Suppressor macrophage treated with lipopolysaccharide for 1 hour (primary cell): ENCODE results near the gene KAT8.
"Not testable (repeated sequence)": the region's sequence is repeated elsewhere in the genome, so short reads cannot be mapped to it uniquely, and the experiment has no call there.

ENCODE experiments used
- DNase-seq, 3 donors: peaks; one replicate each; pipeline ENCODE4 v3.0.0-alpha.2; 2020 to 2022

KAT8 gene

DNA sequence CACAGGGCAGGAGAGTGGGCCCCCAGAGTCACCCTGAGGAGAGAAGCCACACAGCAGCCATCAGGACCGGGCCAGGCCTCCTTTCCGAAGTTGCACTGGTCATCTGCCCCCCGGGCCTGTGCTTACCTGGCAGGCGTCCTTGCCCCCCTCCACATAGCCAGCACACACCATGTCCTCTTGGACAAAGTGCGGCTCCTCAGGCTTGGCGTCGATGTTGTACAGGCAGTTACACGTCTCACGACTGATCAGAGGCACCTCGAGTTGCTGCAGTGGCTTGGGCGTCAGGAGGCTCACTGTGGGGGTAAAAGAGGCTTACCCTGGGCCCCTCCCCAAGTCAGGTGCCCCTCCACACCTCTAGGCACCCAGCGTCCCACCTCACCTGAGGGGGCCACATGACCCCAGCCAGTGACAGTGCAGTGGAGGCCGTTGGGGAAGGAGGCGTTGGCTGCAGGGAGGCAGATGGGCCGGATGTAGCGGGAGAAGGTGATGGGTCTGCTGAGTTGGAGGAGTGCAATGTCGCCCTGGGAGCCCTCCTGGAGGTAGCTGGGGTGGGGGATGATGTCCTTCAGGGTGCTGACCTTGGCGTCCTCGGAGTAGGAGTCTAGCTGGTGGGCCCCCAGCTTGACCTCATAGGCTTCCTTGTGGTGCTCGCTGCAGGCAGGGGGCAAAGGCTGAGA lies 15.0 kb downstream of the KAT8 start:
- no peak for DNase-seq

DNA sequence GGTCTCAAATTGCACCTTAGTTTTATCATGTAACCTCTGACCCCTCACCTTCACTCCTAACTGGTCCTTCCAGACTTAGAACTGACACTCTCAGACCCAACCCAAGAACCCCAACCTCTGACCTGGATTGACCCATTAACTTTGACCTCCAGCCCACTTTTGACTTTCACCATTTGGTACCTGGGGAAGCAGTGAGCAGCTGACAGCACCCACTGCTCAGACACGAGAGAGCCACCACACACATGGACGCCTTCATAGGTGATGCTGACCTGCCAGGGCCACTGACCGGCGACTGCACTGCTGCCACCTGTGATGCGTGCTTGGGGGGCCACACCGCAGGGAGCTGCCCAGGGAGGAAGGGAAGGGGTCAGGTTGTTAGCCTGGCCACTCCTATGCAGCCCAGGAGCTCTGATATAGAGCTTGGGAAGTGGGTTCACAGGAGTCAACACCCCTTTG lies 15.6 kb downstream of the KAT8 start:
- DNase-seq = no peak

DNA sequence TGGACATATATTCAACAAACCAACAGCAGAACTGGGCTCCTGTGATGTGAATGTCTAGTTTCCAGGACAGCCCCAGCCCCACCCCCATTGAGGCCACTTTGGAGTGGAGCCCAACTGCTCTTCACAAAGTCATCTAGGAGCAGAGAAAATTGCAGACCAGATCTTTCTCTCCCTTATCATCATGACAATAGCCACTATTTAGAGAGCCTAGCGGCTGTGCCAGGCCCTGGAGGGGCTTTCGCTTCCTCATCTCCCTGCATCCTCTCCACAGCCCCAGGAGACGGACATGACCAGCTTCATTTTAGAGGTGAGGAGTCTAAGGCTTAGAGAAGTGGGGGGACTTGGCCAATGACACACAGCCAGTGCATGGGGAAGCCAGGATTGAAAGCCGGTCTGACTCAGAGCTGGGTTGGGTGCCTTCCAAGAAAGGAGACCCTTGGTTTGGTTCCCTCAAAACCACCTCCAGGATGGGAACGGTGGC lies 16.7 kb downstream of the KAT8 start:
- DNase-seq = peak; percentile 63 to 72 (median 65)

DNA sequence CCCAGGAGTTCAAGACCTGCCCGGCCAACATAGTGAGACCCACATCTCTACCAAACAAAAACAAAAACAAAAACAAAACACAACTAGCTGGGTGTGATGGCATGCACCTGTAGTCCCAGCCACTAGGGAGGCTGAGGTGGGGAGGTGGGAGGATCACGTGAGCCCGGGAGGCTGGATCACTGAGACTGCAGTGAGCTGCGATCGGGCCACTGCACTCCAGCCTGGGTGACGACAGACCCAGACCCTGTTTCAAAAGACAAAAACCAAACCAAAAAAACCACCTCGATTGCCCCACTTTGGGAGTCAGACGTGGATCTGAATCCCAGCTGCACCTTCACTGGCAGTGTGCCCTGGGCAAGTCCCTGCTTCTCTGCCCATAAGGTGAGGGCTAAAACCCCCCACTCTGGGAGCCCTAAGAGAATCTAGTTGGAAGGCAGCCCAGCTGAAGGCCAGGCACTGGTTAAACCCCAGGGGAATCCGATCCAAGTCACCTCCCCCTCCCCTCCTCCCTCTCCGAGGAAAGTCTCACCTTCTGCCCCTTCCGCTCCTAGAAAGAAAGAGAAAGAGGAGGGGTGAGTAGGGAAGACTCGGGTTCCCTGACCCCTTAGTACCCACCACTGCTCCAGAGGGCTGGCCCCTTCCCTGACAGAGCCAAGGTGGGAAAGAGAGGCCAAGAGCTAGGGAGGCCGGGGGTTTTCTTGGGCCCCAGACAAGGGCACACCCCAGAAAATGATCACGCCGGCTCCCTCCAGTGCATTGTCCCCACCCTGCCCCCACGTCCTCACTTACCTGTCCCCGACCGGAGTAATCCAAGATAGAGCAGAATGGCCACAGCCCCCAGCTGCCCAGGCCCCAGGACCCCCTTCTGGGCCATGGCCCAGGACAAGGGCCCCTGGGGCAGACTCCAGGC lies 17.4 kb downstream of the KAT8 start:
- DNase-seq = peak in 1 of 3 donors; percentile 18

DNA sequence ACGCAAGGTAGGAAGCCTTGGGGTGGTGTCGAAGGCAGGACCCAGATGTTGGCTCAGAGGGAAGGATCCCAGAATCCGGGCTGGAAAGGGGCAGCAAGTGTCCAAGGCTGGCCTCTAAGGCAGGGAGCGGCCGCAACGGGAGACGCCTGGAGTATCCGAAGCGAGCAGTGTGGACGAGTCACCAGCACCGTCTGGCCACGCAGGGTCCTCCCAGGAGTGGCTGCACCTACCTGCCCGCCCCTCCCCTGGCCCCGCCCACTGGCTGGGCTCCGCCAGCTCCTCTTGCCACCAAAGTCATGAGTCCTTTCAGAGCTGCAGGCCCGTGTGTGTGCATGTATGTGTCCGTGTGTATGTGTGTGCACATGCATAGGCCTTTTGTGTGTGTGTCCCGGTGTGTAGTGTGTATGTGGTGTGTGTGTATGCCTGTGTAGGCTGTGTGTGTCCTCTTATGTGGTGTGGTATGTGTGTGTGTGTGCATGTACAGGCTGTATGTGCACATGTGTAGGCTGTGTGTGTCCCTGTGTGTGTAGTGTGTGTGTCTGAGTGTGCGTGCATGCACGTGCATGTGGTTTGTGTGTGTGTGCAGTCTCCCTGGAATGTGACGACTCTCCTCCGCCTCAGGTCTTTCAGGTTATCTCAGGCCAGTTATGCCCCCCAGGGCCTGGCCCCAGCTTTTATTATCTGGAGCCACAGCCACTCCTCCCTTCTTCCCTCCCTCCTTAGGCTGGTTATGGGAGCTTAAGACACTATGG lies 18.2 kb downstream of the KAT8 start, which contains the start of gene PRSS8:
Gene PRSS8 (minus strand): TSS at position 193 of the 752 bp plus-strand sequence. CDS start 229 bp downstream, outside the sequence.
- no peak for DNase-seq

DNA sequence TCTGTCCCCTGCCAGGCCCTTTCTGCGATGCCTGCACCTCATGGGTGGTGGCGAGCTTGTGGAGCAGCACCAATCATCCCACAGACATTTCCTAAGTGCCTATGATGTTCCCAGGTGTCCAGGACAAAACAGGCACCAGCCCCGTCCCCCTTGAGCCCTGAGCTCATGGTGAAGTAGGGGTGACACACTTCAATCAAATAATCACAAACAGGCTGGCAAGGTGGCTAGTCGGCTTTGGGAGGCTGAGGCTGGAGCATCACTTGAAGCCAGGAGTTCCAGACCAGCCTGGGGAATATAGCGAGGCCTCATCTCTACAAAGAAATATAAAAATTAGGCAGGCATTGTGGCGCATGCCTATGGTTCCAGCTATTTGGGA lies 18.8 kb downstream of the KAT8 start:
- DNase-seq = no peak

DNA sequence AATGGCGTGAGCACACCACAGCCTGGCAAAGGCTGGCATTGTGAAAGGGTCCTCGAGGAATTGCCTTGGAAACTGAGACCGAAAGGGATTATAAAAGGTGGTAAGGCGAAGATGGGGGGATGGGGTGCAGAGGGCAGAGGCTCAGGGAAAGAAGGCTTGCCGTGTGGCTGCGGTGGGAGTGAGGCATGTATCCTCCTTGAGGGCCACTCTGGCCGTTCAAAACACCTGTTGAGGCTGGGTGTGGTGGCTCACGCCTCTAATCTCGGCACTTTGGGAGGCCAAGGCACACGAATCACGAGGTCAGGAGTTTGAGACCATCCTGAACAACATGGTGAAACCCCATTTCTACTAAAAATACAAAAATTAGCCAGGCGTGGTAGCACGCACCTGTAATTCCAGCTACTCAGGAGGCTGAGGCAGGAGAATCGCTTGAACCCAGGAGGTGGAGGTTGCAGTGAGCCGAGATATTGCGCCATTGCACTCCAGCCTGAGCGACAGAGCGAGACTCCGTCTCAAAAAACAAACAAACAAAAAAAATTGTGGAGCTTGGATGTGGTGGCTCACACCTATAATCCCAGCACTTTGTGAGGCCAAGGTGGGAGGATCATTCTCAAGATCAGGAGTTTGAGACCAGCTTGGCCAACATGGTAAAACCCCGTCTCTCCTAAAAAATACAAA lies 19.5 kb downstream of the KAT8 start:
- DNase-seq = not testable (repeated sequence)

DNA sequence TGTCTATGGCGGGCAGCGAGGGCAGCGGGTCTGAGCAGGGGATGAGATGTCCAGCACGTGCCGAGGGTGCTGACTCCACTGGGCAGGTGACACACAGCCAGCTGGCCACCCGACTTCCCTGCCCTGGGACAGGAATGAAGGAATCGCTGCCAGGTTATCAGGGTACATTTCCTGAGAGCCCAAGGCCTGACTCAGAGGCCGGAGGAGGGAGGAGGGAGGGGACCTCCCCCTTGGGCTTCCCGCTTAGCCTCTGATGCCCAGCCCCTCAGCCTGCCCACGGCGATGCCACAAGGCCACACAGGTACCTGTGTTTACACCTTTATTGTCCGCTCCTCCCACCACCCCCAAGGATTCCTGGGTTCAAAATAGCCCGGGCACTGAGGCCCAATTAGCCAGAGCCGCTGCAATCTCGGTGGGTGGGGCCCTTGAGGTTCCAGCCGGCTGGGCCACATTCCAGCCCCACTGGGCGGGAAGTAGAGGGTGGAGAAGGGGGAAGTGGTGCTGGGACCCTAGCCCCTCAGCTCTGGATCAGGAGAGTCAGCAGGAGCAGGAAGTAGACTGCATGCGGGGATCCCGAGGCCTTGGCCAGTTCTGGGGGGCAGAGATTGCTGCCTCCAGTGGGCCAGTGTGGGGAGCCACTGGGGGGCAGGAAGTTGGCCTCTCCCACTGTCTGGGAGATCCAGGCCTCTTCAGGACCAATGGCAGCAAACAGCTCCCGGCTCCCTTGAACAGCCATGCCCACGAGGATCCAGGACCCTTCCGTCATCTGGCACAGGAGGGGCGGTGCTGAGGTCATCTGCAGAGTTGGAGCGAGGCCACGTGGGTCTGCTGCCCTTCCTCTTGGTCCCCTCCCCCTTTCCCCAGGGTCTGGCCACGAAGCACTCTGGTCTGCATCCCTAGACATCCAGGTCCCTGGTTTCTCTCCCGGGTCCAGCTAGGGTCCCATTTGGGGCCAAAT lies 21.4 kb downstream of the KAT8 start:
- peak; percentile 52 to 69 (median 62) for DNase-seq

DNA sequence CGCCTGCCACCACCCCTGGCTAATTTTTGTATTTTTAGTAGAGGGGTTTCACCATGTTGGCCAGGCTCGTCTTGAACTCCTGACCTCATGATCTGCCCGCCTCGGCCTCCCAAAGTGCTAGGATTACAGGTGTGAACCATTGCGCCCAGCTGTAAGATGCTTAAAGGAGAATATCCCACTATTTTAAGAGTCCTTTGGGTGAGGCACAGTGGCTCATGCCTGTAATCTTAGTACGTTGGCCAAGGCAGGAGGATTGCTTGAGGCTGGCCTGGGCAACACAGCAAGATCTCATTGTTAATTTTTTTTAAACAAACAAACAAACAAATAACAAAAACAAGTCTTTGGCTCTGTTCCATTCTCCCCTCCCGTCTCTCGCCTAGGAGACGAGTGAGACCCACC lies 23.6 kb downstream of the KAT8 start:
- DNase-seq = not testable (repeated sequence)

DNA sequence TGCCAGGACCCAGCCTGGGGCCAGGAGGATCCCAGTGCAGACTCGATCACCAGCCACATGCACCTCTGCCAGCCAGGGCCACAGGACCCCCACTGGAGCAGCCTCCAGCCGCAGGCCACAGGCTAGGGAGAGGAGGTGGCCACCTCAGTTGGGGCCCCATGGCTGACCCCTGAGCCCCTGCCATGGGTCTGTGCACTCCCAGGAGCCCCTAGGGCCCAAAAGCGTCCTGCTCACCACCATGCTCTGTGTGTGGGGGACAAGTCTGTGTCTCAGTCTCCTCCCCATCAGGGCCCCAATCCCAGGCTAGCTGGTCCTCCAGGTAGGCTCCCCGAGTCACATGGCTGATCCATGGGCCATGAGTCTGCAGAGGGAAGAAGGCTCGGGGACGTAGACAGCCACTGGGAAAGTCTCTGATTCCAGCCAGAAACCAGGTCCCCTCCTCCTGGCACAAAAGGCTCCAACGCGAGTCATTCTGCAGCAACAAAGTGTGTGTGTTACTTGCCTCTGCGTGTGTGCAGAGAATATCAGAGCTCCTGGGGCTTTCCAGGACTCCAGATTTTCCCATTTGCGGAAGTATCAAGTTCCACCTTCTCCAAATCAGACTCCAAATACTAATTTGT lies 24.1 kb downstream of the KAT8 start:
- peak in 1 of 3 donors; percentile 91 for DNase-seq

DNA sequence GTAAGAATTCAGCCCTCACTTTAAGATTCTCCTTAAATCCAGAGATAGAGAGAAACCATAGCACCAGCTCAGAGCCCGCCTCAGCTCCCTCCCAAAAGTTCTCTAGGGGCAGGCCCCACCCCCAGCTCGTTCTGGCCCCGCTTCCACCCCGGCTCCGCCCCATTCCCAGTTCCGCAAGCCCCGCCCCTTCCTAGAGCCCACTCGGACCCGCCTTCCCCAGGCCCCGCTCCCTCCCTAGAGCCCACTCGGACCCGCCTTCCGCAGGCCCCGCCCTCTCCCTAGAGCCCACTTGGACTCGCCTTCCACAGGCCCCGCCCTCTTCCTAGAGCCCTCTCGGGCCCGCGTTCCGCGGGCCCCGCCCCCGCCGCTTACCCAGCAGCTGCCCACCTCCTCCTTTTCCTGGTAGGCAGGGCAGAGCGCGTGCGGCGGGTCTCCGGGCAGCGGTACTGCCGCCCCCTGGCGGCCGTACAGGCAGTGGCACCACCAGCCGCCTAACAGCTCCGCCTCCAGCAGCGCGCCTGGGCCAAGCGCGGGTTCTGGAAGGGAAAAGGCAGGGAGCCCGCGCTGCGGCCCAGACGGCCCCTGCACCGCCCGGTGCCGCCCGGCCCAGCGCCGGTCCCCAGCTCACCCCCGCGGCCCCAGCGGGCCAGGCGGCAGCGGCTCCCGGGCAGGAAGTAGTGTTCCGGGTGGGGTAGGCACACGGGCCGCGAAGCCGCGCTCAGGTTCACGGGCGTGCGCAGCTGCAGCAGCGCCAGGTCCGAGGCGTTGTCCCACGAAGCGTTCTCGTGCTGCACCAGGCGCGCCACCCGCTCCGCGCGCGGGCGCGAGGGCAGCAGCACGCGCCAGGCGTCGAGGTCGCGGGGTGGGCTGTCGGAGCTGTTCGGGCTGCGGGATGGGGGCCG lies 24.9 kb downstream of the KAT8 start:
- peak; percentile 98 to 99 (median 99) for DNase-seq

DNA sequence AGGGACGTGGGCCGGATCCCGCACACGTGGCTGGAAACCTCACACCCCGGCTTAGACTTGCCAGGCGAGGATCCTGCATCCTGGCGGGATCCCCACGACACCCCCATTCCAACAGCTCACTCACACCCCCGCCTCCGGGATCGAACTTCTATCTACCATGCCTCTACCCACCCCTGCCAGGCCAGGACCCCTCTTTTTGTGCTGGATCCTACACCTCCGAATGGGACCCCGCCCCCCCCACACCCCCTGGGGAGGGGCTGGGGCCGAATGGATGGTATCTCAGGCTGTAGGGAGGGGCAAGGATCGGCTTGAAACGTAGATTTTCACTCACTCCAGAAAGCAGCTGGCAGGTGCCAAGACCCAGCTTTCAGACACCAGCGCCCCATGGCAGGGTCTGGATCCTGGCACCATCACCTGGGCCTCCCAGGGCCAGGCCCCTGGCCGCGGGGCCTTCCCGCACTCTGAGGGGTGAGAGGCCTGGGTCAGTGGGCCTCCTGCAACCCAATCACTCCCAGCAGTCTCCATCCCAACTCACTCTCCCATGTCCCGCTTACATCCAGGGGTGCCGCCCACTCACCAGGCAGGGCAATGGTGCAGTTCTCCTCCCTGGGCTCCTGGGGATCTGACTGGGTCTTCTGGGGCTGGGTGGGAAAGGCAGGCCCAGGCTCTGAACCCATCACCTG lies 25.7 kb downstream of the KAT8 start:
- no peak for DNase-seq

DNA sequence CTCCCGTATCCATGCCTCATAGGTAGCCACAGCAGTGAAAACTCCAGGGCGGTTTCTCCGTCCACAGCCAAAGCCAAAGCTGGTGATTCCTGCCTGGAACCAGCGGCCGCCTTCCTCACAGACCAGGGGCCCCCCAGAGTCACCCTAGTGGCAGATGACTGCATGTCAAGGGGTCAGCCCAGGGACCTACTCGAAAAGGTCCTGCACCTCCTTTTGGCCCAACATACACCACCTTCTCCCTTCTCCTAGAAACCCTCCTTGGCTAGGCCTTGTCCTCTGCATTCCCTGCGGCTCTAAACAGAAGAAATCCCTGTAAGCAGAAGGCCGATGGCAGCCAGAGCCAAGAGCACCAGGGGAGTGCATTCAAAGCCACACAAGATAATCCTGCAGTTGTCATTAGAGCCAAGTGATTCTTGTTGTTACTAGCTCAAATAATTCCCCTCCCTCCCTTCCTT lies 26.3 kb downstream of the KAT8 start:
- no peak for DNase-seq

DNA sequence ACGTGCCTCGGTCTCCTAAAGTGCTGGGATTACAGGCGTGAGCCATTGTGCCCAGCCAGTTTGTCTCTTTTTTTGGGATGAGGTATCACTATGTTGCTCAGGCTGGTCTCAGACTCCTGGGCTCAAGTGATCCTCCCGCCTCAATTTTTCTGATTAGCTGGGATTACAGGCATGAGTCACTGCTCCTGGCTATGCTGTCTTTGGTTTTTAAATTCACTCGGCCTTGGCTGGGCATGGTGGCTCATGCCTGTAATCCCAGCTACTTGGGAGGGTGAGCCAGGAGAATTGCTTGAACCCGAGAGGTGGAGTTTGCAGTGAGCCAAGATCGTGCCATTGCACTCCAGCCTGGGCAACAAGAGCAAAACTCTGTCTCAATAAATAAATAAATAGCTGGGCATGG lies 27.0 kb downstream of the KAT8 start:
- DNase-seq = not testable (repeated sequence)

DNA sequence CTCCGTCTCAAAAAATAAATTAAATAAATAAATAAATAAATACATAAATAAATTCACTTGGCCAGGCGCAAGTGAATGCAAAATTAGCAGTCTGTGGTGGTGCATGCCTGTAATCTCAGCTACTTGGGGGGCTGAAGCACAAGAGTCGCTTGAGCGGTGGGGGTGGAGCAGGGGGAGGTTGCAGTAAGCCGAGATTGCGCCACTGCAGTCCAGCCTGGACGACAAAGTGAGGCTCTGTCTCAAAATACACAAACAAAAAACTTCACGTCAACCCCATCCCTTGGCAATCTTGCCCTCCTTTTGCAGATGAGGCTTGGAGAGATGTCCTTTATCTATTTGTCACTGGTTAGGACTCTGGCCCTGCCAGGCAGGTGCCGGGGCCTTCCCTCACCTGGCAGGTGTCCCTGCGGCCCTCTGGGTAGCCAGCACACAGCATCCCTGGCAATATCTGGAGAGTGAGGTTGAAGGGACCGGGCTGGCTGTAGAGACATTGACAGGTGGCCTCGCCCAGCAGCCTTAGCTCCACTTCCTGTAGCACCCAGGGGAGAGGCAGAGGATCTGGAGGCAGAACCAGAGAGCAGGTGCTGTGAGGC lies 28.0 kb downstream of the KAT8 start:
- DNase-seq = no peak

DNA sequence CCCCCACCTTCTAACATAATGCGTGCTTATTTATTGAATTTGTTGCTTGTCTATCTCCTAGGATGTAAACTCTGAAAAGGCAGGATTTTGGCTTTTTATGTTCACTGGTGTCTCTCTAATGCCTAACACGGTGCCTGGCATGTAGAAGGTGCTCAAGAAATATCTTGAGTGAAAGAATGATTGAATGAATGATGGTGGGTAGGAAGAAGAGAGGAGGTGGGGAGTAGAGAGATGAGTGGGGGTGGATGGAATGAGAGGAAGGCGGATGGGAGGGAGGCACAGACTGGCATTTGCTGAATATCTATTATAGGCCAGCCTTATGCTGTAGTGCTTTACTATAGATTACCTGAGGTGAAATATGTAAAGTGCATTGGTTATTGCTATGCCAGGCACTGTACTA lies 30.1 kb downstream of the KAT8 start:
- no peak for DNase-seq

DNA sequence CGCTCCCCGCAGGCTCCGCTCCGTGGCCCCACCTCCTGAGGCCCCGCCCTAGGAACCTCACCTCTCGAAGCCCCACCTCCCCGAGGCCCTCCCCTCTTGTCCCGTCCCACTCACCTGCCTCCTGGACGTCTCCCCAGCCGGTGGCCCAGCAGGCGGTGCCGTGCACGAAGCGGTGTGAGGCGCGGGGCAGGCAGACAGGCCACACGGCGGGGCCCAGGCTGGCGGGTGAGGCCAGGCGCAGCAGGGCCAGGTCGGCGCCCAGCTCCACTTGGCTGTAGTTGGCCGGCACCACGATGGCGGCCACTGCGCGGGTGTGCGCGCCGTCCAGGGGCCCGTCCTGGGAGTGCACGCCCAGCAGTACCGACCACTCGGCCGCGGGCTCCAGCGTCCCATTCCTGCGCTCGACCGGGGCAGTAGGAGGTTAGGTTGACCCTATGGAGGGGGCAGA lies 30.8 kb downstream of the KAT8 start:
- no peak for DNase-seq

DNA sequence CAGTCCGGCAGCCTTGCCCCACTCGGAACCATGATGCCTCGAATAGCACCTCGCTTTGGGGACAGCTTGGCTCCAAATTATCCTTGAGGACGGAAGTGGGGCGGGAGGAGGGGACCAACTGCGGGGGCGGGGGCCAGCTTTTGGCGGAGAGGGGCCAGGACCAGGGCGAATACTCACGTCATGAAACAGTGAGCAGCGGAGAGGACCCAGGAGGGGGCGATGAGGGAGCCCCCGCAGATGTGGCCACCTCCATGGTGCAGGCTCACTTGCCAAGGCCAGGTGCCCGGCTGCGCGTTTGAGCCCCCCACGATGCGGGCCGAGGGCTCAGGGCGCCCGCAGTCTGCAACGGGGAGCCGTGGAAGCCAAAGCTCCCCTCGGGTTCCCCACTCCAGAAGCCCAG lies 31.4 kb downstream of the KAT8 start:
- no peak for DNase-seq
